Posterior cingulate gyrus (tissue), 11 donors: ENCODE measurements around the gene IRF7.
"Not testable (repeated sequence)": the region's sequence is repeated elsewhere in the genome, so short reads cannot be mapped to it uniquely, and the experiment has no call there.

Experiments used
- DNase-seq, 10 donors: peaks; one replicate each; pipeline versions ENCODE4 v3.0.0 to v3.0.0-alpha.2; 2020 to 2021; ENCODE audit warnings: mixed read lengths in 3 of 10
- intact Hi-C: fragments of 100-400 bp; cut with DNase I; formaldehyde crosslinking; loops from one replicate; pipeline ENCODE4 v1.15.1; 2023

IRF7 gene

DNA sequence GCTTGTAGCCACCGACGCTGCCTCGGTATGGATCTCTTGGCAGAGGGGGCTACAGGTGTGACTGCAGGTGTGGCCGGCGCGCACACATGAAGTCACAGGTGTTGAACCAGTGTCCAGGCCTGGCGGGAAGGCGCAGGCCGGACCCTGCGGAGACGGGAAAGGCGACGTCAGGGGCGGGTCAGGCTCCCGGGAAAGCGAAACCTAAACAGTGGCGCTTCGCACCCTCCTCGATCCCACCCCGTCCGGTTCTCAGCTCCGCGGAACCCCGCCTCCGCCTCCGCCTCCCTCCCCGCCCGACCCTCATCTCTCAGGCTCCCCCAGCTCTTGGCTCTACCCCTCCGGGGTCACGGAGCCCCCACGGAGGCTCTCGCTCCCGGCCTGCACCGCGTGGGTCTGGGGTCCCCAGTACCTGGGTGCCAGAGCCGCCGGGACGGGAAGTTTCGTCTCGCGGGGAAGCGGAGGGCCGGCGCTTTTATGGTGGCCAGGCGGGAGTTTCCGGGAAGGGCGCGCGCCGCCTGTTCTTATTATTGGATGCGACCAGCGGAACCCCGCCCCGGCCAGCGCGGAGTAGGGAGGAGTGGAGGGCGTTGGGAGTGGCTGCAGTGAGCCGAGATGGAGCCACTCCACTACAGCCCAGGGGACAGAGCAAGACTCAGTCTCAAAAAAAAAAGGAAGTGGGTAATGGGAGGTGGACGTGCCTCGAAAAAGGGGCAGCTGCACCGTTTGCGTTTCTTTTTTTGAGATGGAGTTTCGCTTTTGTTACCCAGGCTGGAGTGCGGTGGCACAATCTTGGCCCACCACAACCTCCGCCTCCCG is at the start of gene IRF7:
Gene IRF7 (minus strand): TSS at position 447 of the 816 bp plus-strand sequence. CDS start 586 bp downstream, outside the sequence.
- DNase-seq = peak; percentile 73 to 98 (median 86)
- intact Hi-C loops = no loop called here

DNA sequence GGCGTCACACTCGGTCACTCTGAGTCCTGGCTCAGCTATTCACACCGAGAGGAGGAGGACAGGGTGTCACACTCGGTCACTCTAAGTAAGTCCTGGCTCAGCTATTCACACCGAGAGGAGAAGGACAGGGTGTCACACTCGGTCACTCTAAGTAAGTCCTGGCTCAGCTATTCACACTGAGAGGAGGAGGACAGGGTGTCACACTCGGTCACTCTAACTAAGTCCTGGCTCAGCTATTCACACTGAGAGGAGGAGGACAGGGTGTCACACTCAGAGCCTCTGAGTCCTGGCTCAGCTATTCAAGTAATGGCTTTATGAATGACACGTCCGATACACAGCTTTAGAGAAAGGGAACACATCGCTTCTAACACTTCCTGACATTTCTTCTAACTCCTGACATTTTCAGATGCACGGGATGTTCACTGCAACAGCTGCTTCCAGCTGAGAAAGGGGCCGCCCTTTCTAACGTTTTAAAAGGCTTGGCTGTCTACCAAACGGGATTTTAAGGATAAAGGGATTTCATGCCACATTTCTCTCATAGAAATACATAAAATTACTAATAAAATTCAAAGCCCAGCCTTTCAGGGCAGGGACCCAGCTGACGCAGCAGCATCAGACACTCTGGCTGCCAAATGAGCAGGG is 49.4 kb upstream of the IRF7 start:
- no peak for DNase-seq
- intact Hi-C loops = loop anchor here (10.0 kb wide), 1 partner anchor 100 kb away; no protein-coding TSS in a partner anchor

DNA sequence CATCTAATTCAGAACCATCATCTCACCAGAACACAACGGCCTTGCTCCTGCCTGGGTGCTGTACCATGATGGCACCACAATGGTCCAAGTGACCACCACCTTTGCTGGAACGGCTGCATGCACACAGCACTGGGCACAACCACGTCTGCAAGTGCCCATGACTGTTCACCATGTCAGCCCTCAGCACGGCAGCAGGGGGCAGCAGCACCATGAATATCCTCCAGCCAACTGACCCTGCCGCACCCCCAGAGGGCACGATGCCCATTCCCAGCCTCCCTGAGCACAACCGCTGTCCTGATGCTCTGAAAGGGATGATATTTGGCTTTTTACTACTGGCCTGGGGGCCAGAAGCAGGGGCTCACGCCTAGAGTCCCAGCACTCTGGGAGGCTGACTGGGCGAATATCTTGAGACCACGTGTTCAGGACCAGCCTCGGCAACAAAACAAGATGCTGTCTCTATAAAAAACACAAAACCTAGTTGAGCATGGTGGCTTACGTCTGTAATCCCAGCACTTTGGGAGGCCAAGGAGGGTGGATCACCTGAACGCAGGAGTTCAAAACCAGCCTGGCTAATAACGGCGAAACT is 47.0 kb upstream of the IRF7 start:
- intact Hi-C loops = loop anchor here (1.0 to 10.0 kb wide), 2 partner anchors 61 to 102 kb away; no protein-coding TSS in a partner anchor

DNA sequence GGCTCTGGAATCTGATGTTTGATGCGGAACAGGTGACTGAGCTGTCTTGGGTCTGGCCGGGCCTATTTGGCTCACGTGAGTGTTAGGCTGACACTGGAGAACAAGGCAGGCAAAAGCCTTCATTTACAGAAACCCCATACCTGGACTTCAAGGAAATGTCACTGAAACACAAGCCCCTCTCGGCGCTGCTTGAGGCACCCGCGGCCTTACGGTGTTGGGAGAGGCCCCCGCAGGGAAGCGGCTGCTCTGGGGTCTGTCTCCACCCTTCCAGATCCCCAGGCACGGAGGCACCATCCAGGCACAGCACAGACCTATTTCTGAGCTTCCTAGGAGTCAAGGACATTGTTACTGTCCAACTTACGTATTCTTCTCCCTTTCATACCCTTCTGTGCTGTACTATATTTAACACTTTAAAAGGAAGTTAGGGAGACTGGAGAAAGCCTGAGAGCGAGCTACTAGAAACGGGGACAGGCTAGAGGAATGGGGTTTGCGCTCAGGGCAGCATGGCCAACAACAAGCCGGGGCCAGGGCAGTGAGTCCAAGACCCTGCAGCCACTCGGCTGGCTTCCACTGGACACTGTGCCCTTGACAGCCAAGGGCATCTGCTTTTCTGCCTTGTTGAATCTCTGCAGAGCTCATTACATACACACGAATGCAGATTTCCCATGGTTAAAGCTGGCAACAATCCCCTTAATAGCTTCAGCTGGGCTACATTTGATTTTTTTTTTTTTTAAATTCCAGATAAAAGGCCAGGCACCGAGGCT is 45.1 kb upstream of the IRF7 start:
- intact Hi-C loops = loop anchor here (10.0 kb wide), 1 partner anchor 104 kb away; no protein-coding TSS in a partner anchor
- DNase-seq = peak in 2 of 10 donors; percentile 51 to 71

More for the DNA sequence above, 47.0 kb upstream of the IRF7 start:
- DNase-seq = peak in 9 of 10 donors; percentile 49 to 95 (median 71)

DNA sequence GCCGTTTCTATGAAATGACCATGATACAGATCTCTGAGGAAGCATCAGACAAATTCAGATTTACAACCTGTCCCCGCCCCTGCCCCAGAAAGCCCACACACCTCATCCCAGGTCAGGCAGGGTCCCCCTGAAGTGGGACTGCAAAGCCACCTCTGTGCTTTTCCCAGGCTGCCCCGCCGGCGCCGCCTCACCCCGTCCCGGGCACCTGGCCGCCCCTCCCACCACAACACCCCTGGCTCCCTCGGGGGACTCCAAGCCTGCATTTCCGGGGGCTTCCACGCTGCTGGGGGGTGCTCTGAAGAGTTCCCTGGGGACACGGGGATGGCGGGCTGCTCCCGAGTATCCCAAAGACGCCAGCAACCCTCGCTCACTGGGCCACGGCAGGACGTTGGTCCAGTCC is 44.5 kb upstream of the IRF7 start:
- intact Hi-C loops = loop anchor here (10.0 kb wide), 1 partner anchor 105 kb away; no protein-coding TSS in a partner anchor
- DNase-seq = peak in 2 of 10 donors; percentile 27 to 72

DNA sequence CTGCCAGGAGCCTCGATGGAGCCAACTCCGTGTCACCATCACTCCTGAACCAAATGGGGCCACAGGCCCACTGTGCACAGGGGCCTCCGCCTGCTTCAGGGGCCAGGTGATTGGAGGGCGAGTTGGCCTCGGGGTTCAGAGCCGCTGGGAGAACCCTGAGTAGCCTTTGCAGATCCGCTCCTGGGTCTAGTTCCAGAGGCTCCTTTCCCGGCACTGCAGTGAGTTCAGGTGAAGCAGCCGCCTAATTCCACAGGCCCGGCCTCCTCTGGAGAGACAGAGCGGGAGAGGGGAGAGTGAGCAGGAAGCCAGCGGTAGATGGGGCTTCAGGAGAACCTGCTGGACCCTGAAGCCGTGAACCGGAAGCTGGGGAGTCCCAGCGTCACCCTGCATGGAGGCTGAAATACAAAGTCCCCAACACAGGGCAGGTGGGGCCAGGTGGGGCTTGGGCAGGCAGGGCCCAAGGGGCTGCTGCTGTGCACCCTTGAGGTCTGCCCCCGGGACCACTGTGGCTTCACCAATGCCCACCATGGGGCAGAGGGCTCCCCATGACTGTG is 43.9 kb upstream of the IRF7 start:
- intact Hi-C loops = loop anchor here (10.0 kb wide), 1 partner anchor 105 kb away; no protein-coding TSS in a partner anchor
- DNase-seq = peak in 1 of 10 donors; percentile 66

DNA sequence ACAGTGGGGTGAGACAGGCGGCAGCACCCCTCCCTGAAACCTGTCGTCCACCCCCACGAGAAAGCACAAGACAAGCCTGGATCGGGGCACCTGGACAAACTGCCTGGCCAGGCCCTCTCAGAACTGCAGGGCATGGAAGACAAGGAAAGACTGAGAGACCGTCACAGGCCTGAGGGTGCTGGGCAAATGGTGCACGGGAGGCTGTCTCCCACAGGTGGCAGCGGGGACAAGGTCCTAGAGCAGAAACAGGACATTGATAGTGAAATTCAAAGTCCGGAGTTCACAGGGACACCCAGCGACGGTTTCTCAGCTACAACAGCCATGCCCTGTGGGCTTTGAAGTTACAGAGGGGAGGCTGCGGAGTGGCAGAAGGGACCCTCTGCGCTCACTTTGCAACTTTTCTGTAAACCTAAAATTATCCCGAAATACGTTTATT is 42.0 kb upstream of the IRF7 start:
- intact Hi-C loops = no loop called here
- no peak for DNase-seq

DNA sequence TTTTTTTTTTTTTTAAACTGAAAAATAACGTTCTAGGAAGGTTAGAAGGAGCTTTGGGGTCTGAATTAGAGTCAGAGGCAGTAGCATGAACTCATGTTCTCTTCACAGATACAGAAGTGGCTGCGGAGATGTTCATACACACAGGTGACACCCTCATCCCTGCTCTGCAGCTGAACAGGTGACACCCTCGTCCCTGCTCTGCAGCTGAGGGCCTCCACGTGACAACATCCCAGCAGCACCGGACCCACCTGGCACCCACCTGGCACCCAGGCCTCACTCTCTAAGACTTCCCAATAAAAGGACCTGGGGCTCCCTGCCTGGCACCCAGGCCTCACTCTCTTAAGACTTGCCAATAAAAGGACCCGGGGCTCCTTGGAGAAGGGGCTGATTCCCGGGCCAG is 41.1 kb upstream of the IRF7 start:
- intact Hi-C loops = no loop called here
- no peak for DNase-seq

DNA sequence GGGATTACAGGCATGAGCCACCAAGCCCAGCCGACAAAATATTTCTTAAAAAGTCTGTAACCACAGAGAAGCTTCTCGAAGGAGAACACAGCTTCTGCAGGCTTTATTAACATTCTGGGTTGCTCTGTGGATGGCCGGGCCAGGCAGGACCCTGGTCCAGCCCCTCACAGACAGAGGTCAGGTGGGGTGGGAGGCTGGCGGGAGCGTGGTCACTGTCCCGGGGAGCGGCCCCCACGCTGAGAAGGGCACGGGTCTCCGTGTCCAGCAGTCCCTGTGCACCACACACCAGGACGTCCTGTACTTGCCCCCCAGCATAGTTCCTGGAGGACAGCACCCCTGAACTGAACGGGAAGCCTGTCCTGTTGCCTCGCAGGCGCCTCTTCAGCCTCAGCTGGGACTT is 40.7 kb upstream of the IRF7 start:
- peak in 1 of 10 donors; percentile 69 for DNase-seq
- intact Hi-C loops = no loop called here

DNA sequence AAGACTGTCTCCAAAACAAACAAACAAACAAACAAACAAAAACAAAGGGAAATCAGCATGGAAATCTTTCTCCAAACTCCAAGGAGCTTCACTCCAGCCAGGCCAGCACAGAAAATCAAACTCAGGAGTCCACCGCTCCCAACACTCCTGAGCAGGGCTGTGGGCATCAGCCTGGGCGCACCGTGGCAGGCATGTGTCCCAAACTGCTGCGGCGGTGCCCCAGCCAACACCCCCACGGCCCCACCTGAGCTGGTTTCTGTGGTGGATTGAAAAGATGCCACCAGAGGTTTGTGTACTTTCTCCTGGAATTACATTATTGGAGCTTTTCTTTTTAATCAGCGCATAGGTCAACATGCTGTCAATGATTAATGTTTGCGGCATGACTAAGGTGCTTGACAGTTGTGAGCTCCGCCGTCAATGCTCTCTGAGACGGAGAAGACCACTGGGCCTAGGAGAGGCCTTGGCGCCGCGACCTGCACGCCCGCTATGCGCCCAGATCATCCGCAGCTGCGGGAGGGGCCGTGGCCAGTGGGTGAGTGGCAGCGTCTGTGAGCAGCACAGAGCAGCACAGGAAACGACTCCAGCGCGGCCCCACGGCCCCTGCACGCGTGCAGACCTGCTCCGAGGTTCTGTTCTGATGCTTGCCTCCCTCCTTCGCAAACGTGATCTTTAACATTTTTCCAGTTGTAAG is 39.4 kb upstream of the IRF7 start:
- no peak for DNase-seq
- intact Hi-C loops = no loop called here

DNA sequence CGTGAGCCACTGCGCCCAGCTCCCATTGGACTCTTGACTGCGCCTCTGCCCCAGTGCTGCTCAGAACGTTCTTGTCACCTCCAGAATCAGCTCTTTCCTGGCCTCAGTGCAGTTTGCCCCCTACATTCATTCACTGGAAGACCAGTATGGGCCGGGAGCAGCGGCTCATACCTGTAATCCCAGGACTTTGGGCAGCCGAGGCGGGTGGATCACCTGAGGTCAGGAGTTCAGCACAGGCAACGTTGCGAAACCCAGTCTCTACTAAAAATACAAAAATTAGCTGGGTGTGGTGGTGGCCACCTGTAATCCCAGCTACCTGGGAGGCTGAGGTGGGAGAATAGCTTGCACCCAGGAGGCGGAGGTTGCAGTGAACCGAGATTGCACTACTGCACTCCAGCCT is 38.7 kb upstream of the IRF7 start:
- intact Hi-C loops = not testable (repeated sequence)
- DNase-seq = peak in 1 of 10 donors; percentile 56

DNA sequence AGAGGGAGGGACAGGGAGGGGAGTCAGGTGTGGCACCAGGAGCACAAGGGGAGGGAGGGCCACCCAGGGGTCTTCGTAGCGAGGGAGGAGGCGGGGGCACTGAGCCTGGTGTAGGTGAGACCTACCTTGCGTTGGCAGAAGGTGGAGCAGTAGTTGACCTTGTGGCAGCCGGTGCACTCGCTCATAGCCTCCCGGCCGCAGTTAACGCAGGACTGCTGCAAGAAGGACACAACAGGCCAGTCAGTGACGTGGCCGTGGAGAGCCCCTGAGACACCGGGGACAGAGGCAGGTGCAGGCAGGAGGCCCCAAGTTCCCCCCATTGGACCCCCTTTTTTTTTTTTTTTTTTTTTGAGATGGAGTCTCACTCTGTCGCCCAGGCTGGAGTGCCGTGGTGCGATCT is 38.1 kb upstream of the IRF7 start:
- intact Hi-C loops = no loop called here
- peak in 1 of 10 donors; percentile 74 for DNase-seq

DNA sequence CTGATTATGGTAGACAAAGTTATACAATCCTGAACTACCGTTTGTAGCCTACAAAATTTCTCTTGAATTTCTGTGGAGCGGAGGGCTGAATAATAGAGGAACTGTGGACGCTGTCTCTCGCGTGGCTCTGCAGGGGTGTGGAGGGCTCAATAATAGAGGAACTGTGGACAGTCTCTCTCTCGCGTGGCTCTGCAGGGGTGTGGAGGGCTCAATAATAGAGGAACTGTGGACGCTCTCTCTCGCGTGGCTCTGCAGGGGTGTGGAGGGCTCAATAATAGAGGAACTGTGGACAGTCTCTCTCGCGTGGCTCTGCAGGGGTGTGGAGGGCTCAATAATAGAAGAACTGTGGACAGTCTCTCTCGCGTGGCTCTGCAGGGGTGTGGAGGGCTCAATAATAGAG is 37.4 kb upstream of the IRF7 start:
- DNase-seq, intact Hi-C loops: not testable (repeated sequence)

DNA sequence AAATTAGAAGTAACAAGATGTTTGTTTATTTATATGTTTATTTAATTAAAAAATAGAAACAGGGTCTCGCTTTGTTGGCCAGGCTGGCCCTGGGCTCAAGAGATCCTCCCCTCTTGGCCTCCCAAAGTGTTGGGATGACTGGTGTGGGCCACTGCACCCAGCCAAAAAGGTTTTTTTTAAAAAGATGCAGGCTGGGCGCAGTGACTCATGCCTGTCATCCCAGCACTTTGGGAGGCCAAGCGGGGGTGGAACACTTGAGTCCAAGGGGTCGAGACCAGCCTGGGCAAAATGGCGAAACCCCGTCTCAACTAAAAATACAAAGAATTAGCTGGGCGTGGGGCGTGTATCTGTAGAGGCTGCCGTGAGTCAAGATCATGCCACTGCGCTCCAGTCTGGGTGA is 34.7 kb upstream of the IRF7 start:
- intact Hi-C loops = no loop called here

DNA sequence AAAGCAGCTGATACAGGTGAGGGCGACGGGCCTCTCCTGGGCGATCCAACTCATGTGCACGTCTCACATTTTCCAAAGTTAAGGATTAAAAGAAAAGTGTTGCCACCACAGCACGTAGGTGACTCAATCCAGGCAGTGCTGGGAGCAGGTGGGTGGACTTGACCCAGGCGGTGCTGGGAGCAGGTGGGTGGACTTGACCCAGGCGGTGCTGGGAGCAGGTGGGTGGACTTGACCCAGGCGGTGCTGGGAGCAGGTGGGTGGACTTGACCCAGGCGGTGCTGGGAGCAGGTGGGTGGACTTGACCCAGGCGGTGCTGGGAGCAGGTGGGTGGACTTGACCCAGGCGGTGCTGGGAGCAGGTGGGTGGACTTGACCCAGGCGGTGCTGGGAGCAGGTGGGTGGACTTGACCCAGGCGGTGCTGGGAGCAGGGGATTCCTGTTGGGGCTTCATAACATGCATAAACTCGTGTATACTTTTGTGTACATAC is 32.0 kb upstream of the IRF7 start:
- DNase-seq, intact Hi-C loops: not testable (repeated sequence)

More for the DNA sequence above, 34.7 kb upstream of the IRF7 start:
- DNase-seq = no peak

DNA sequence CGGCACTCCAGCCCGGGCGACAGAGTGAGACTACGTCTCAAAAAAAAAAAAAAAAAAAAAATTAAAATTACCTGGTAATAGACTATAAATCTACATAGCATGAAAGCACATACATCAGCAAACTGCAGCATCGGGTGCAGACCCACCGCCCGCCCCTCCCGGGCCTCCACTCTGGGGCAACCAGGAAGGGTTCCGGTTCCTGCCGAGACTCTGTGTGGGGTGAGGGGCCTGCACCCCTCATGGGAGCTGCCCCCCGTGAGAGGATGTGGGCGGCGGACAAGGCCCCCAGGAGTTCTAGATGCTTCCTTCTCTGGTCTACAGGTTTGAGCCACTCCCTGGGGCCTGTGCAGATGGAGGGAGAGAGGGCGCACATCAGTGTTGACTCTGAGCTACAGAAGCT is 30.5 kb upstream of the IRF7 start:
- intact Hi-C loops = no loop called here
- DNase-seq = no peak

DNA sequence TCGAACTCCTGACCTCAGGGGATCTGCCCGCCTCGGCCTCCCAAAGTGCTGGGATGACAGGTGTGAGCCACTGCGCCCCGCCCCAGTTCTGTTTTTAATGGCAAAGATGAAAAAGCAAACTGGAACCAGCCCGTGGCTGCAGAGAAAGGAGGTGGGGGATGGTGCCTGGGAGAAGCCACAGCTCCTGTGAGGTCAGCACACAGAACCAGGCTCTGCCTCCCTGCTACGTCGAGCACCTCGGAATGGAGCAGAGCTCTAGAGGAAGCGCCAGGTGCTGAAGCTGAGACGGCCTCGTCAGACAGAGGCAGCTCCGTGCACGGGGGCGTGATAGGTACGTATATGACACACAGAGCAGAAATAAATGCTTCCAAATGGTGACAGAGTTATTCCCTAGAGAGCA is 29.8 kb upstream of the IRF7 start:
- no peak for DNase-seq
- intact Hi-C loops = no loop called here

DNA sequence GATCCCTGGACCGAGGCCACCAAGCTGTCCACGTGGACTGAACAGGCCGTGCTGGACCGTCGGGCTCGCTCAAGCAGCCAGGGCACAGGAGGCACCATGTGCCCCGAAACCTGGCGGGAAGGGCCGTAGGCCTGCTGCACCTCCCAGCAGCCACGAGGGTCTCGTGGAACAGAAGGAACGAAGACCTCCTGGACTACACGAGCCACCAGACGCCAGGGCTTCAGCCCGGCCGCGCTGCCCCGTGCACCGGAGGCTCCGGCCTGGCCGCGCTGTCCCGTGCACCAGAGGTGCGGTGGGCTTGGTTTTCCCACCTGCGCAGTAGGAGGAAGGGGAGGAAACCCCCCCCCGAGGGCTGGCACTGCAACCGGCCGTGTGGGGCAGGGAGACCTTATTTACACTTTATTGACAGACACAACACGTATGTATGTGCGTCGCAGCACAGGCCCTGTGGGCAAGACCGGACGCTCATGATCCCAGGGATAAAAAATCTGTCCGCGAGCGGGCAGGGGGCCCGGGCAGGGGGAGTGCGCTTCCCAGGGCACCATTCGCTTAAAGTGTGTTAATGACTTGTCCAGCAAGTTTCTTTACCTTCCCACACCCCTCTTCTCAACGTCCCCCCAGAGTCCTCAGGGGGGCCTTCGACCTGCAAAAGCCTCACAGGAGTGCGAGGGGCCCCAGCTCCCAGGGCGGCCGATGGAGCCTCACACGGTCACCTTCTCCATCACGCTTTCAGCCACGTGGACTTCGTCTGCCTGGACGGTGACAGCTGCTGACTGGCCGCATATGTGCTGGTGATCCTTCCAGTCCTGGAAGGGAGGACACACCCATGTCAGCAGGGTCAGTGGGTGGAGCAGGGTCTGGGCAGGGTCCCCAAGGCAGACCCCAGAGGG is 28.3 kb upstream of the IRF7 start:
- DNase-seq = no peak
- intact Hi-C loops = no loop called here
